Measurements from ENCODE around the gene GANAB. TPM values are rescaled to one million over a fixed set of nuclear protein-coding genes. Genes with fewer than 3 reads are reported as not detected.

GANAB gene
- total RNA-seq, 4 donors from 2014 or later = 77.7 to 129 (median 111) TPM

DNA sequence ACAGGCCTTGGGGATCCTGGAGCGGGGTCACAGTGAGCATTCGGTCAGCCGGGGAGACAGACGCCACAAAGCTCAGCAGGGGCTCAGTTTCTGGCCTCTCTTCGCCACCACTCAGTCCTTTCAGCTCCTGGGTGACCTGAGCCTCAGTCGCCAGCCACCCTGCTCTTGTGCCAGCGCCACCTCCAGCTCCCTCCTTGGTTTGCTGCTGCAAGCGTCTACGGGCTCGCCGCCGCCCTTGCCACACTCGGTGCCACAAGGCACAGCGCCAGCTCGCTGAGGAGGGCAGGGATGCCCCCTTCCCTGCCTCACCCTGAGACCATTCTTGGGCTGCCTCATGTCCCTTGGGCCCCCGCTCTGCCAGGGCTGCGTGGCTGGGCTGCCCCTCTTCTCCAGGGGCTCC, 71.3 kb downstream of the GANAB start:
- intact Hi-C loops (cut with DNase I) = no loop called here

More for the DNA sequence above, 71.3 kb downstream of the GANAB start:
- Histone ChIP-seq H3K36me3 (peaks cover 32 to 71% (median 62%) of the 10 kb centered on the region in 4 donors), H3K9me3 (no peaks in the 10 kb centered on the region), H3K27me3 (no peaks in the 10 kb centered on the region), H3K4me1 (peaks cover 42 to 62% (median 55%) of the 10 kb centered on the region in 4 donors), H3K27ac (replicated peaks in 1 of 4) (peak overlapping the region; percentile 93 to 96 (median 94)), H3K4me3 (peak overlapping the region; percentile 74 to 84 (median 81))
- TF ChIP-seq POLR2A (IDR thresholded peaks at IDR 0.05; ENCODE audit: low read depth) (no peak), EP300 (IDR thresholded peaks at IDR 0.05) (no peak), POLR2AphosphoS5 (IDR thresholded peaks at IDR 0.05) (no peak)
- TF ChIP-seq, protein P1, sequence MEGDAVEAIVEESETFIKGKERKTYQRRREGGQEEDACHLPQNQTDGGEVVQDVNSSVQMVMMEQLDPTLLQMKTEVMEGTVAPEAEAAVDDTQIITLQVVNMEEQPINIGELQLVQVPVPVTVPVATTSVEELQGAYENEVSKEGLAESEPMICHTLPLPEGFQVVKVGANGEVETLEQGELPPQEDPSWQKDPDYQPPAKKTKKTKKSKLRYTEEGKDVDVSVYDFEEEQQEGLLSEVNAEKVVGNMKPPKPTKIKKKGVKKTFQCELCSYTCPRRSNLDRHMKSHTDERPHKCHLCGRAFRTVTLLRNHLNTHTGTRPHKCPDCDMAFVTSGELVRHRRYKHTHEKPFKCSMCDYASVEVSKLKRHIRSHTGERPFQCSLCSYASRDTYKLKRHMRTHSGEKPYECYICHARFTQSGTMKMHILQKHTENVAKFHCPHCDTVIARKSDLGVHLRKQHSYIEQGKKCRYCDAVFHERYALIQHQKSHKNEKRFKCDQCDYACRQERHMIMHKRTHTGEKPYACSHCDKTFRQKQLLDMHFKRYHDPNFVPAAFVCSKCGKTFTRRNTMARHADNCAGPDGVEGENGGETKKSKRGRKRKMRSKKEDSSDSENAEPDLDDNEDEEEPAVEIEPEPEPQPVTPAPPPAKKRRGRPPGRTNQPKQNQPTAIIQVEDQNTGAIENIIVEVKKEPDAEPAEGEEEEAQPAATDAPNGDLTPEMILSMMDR (IDR thresholded peaks at IDR 0.05) = no peak
- WGBS = 63% methylated on average over 13 of the region's 17 CpGs
- no peak for DNase-seq (ENCODE audit: extremely low spot score)

Small RNA genes lying within 50 kb of the gene (small RNA-seq; reads per million reads assigned to genes)
- gene AP001458.1 = 0 reads per million in 3 donors
- gene SNORA57 = 0 reads per million in 3 donors

Other genes starting within 250 kb of the GANAB start
- 1 to 10 TPM in 1 of 4 donors, not detected in 3; 3.0 TPM for gene SCGB1A1, start 227.6 kb downstream of the GANAB start, total RNA-seq
- 1,000 to 10,000 TPM; 1,278 to 2,374 (median 1,866) TPM for gene AHNAK, start 99.8 kb downstream of the GANAB start, total RNA-seq
- gene EEF1G, start 72.7 kb downstream of the GANAB start, total RNA-seq = 1,000 to 10,000 TPM; 1,068 to 1,537 (median 1,375) TPM
- 1 to 10 TPM; 4.2 to 8.0 (median 6.0) TPM for gene TUT1, start 55.1 kb downstream of the GANAB start, total RNA-seq
- gene MTA2, start 44.7 kb downstream of the GANAB start, total RNA-seq = 10 to 100 TPM; 60.2 to 91.4 (median 88.3) TPM
- 10 to 100 TPM; 27.0 to 33.6 (median 29.0) TPM for gene EML3, start 33.8 kb downstream of the GANAB start, total RNA-seq
- gene ROM1, start 33.4 kb downstream of the GANAB start, total RNA-seq = 10 to 100 TPM in 2 of 4 donors, 1 to 10 TPM in 2; 3.7 to 11.9 (median 10.1) TPM
- 10 to 100 TPM; 20.3 to 33.3 (median 22.1) TPM for gene B3GAT3, start 24.6 kb downstream of the GANAB start, total RNA-seq
- gene INTS5, start 6.7 kb upstream of the GANAB start, total RNA-seq = 10 to 100 TPM in 3 of 4 donors, 1 to 10 TPM in 1; 9.6 to 22.7 (median 21.7) TPM
- 10 to 100 TPM; 23.7 to 38.0 (median 33.0) TPM for gene C11orf98, start 18.6 kb upstream of the GANAB start, total RNA-seq
- gene CSKMT, start 18.7 kb upstream of the GANAB start, total RNA-seq = 1 to 10 TPM; 2.9 to 4.9 (median 3.1) TPM
- gene UQCC3, start 25.1 kb upstream of the GANAB start, total RNA-seq = 1 to 10 TPM; 6.3 to 7.5 (median 7.1) TPM
- gene LBHD1, start 25.7 kb upstream of the GANAB start, total RNA-seq = 1 to 10 TPM; 1.6 to 2.5 (median 1.7) TPM
- 100 to 1,000 TPM; 192 to 277 (median 234) TPM for gene UBXN1, start 32.5 kb upstream of the GANAB start, total RNA-seq
- gene LRRN4CL, start 42.9 kb upstream of the GANAB start, total RNA-seq = 10 to 100 TPM; 29.9 to 48.2 (median 39.2) TPM
- gene BSCL2, start 60.8 kb upstream of the GANAB start, total RNA-seq = 10 to 100 TPM; 25.3 to 58.1 (median 39.2) TPM
- 1 to 10 TPM in 2 of 4 donors, under 1 TPM in 2; 0.65 to 1.5 (median 1.0) TPM for gene GNG3, start 61.1 kb upstream of the GANAB start, total RNA-seq
- 10 to 100 TPM; 19.5 to 45.0 (median 36.7) TPM for gene HNRNPUL2, start 80.8 kb upstream of the GANAB start, total RNA-seq
- gene TTC9C, start 81.9 kb upstream of the GANAB start, total RNA-seq = 10 to 100 TPM; 12.9 to 22.9 (median 18.2) TPM
- 10 to 100 TPM in 1 of 4 donors, 1 to 10 TPM in 3; 6.2 to 12.3 (median 9.1) TPM for gene ZBTB3, start 107.5 kb upstream of the GANAB start, total RNA-seq
- 10 to 100 TPM; 41.1 to 48.2 (median 44.4) TPM for gene POLR2G, start 115.0 kb upstream of the GANAB start, total RNA-seq
- gene TAF6L, start 124.8 kb upstream of the GANAB start, total RNA-seq = 10 to 100 TPM; 12.0 to 27.2 (median 14.6) TPM
- gene TMEM179B, start 140.8 kb upstream of the GANAB start, total RNA-seq = 10 to 100 TPM; 33.2 to 50.8 (median 44.8) TPM
- gene TMEM223, start 145.4 kb upstream of the GANAB start, total RNA-seq = 10 to 100 TPM; 13.7 to 17.9 (median 15.8) TPM
- gene NXF1, start 158.8 kb upstream of the GANAB start, total RNA-seq = 10 to 100 TPM; 38.6 to 86.4 (median 48.4) TPM
- 10 to 100 TPM; 22.8 to 31.6 (median 31.6) TPM for gene STX5, start 185.4 kb upstream of the GANAB start, total RNA-seq
- gene TEX54, start 186.2 kb upstream of the GANAB start, total RNA-seq = not detected
- 10 to 100 TPM; 18.3 to 53.1 (median 48.1) TPM for gene WDR74, start 193.0 kb upstream of the GANAB start, total RNA-seq
- gene SLC3A2, start 234.3 kb upstream of the GANAB start, total RNA-seq = 100 to 1,000 TPM in 1 of 4 donors, 10 to 100 TPM in 3; 53.2 to 123 (median 86.4) TPM